Lower leg skin (tissue), 4 donors: Measurements from ENCODE around the gene GAL3ST2. TPM values are rescaled to one million over a fixed set of nuclear protein-coding genes. Genes with fewer than 3 reads are reported as not detected.
"Not testable (repeated sequence)": the region's sequence is repeated elsewhere in the genome, so short reads cannot be mapped to it uniquely, and the experiment has no call there.

Experiments used
- DNase-seq, 2 donors: peaks; one replicate each; pipeline ENCODE4 v3.0.0-alpha.2; 2019; ENCODE audit warnings: low spot score in 2 of 2
- H3K4me3 ChIP-seq: fragments of 200-600 bp; sonication (generic); 2 replicates; pipeline ENCODE4 v1.5.1; 2017; ENCODE audit warnings: mild to moderate bottlenecking, low read depth; ENCODE audit not compliant: poor library complexity, severe bottlenecking
- CTCF ChIP-seq, 3 donors: fragments of 450-650 bp; IDR thresholded peaks; one replicate each; pipeline ENCODE4 v1.5.1; 2016; ENCODE audit warnings: antibody characterized with exemption in 3 of 3, mild to moderate bottlenecking in 3 of 3, moderate library complexity in 2 of 3
- POLR2A ChIP-seq, 2 donors: fragments of 450-650 bp; IDR thresholded peaks; one replicate each; pipeline ENCODE4 v1.6.1; 2016 to 2017; ENCODE audit warnings: antibody characterized with exemption in 2 of 2, mild to moderate bottlenecking in 1 of 2, moderate library complexity in 1 of 2
- WGBS, 2 donors: methylation state at CpG; one replicate each; pipeline ENCODE4 v1.1.5; 2018; 5-methylcytosine and 5-hydroxymethylcytosine counted together
- intact Hi-C: fragments of 100-400 bp; cut with DNase I; formaldehyde crosslinking; loops from one replicate; pipeline ENCODE4 v1.15.0; 2023; ENCODE audit warnings: low total_unique reads
- total RNA-seq, 4 donors: library from RNA; depleted of rRNA; stranded (reverse); fragments of >200 nt; gene quantifications; one replicate each; pipeline ENCODE4 v1.1.0, GENCODE V29; 2016

The GAL3ST2 gene
- total RNA-seq, 4 donors from 2014 or later = 0.34 to 4.7 (median 0.54) TPM

- 91 to 96% methylated on average over 14 to 15 of the region's 15 CpGs for WGBS, 2 donors
- TF ChIP-seq POLR2A (IDR thresholded peaks at IDR 0.05) (no peak), CTCF (IDR thresholded peaks at IDR 0.05) (no peak)
- intact Hi-C loops = no loop called here
- H3K4me3 ChIP-seq = no peak overlapping the region
- DNase-seq = no peak
Measured at GRCh38 chr2:241739177-241739576, 37.4 kb upstream of the GAL3ST2 start.

- intact Hi-C loops = no loop called here
- DNase-seq = no peak
- WGBS, 2 donors = 89 to 90% methylated on average over 12 of the region's 12 CpGs
- TF ChIP-seq POLR2A (IDR thresholded peaks at IDR 0.05) (no peak), CTCF (IDR thresholded peaks at IDR 0.05) (no peak)
- H3K4me3 ChIP-seq = no peak overlapping the region
Measured at GRCh38 chr2:241739651-241740050, 37.0 kb upstream of the GAL3ST2 start.

GRCh38 chr2:241741016-241741415, 35.6 kb upstream of the GAL3ST2 start:
- WGBS, 2 donors = 81 to 86% methylated on average over 10 of the region's 10 CpGs
- intact Hi-C loops = no loop called here
- DNase-seq = no peak
- no peak overlapping the region for H3K4me3 ChIP-seq
- TF ChIP-seq POLR2A (IDR thresholded peaks at IDR 0.05) = no peak
- no peak for TF ChIP-seq CTCF (IDR thresholded peaks at IDR 0.05)

DNA sequence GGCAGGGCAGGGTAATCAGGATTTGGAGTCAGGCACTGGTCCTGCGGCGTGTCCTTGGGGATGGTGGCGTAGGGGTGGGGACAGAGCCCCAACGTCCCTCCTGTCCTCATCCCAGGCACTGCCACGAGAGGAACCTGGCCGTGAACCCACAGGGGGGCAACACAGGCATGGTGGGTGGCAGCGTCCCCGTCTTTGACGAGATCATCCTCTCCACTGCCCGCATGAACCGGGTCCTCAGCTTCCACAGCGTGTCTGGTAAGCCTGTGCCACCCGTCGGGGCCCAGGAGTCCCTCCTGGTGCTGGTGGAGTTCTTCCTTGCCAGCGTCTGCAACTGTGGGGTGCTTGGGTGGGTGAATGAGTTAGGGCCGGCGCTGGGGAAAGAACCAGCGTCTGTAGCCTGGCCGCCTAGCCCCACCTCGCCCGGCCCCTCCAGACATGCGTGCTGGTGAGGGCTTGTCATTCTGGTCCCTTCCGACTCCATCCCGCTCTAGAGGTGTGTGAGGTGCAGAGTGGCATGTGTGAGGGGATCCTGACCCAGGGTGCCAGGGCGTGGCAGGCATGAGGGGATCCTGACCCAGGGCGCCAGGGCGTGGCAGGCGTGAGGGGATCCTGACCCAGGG, 34.2 kb upstream of the GAL3ST2 start:
- intact Hi-C loops = no loop called here
- no peak for DNase-seq
- WGBS, 2 donors = 93 to 95% methylated on average over 16 to 25 of the region's 28 CpGs
- H3K4me3 ChIP-seq = no peak overlapping the region
- TF ChIP-seq POLR2A (IDR thresholded peaks at IDR 0.05) (no peak), CTCF (IDR thresholded peaks at IDR 0.05) (no peak)

DNA sequence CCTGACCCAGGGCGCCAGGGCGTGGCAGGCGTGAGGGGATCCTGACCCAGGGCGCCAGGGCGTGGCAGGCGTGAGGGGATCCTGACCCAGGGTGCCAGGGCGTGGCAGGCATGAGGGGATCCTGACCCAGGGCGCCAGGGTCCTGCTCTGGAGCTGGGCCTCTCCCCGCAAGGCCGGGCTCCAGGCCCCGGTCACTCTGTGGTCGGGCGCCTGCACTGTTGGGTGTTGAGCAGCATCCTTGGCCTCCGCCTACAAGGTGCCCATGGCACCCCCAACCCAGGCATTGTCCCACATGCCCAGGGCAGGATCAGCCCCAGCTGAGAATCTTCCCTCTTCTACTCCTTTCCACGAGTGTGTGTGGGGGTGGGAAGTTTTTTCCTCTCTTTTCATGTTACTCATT, 33.6 kb upstream of the GAL3ST2 start:
- DNase-seq, intact Hi-C loops, H3K4me3 ChIP-seq: not testable (repeated sequence)
- 92% methylated on average over 8 to 9 of the region's 15 CpGs for WGBS, 2 donors

DNA sequence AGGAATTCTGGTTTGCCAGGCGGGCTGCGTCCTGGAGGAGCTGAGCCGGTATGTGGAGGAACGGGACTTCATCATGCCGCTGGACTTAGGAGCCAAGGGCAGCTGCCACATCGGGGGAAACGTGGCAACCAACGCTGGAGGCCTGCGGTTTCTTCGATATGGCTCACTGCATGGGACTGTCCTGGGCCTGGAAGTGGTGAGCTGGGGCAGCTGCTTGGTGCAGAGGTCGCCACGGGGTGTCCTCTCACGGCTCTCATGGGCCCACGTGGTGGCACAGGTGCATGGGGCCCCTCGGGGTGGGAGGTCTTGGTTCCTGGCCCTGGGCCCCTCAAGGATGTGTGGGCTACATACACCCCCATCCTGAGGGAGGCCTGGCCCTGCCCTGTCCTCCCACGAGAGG, 33.0 kb upstream of the GAL3ST2 start:
- intact Hi-C loops = no loop called here
- TF ChIP-seq POLR2A (IDR thresholded peaks at IDR 0.05) (no peak), CTCF (IDR thresholded peaks at IDR 0.05) (no peak)

More for the DNA sequence above, 33.0 kb upstream of the GAL3ST2 start:
- WGBS, 2 donors = 93 to 97% methylated on average over 7 to 15 of the region's 16 CpGs
- no peak for DNase-seq
- H3K4me3 ChIP-seq = no peak overlapping the region
